GM19452 (cell line): ENCODE data around the gene AARS2.

Source experiments
- ATAC-seq: cut with Tn5 transposase; IDR thresholded peaks from one replicate; pipeline ENCODE4 v1.9.1; 2021; ENCODE audit not compliant: unreplicated experiment

The AARS2 gene

GRCh38 chr6:44301782-44302564 is 11.2 kb downstream of the AARS2 start:
- no peak for ATAC-seq

GRCh38 chr6:44301106-44301505 is 12.0 kb downstream of the AARS2 start:
- ATAC-seq, result no peak

- no peak for ATAC-seq
Observed at GRCh38 chr6:44300292-44300823, 12.8 kb downstream of the AARS2 start.

GRCh38 chr6:44298864-44299263 is 14.3 kb downstream of the AARS2 start:
- no peak for ATAC-seq

- ATAC-seq, result no peak
Observed at GRCh38 chr6:44298055-44298803, 14.9 kb downstream of the AARS2 start.

GRCh38 chr6:44297063-44298038 is 15.8 kb downstream of the AARS2 start:
- no peak for ATAC-seq

GRCh38 chr6:44294832-44295791 is 18.0 kb downstream of the AARS2 start:
- ATAC-seq, result no peak

- no peak for ATAC-seq
Observed at GRCh38 chr6:44292661-44293365, 20.3 kb downstream of the AARS2 start.

- ATAC-seq, result no peak
Observed at GRCh38 chr6:44291841-44292240, 21.3 kb downstream of the AARS2 start.

GRCh38 chr6:44289726-44290260 is 23.4 kb downstream of the AARS2 start:
- no peak for ATAC-seq

- ATAC-seq, result no peak
Observed at GRCh38 chr6:44286747-44287146, 26.4 kb downstream of the AARS2 start.

GRCh38 chr6:44286285-44286565 is 26.9 kb downstream of the AARS2 start:
- no peak for ATAC-seq

- no peak for ATAC-seq
Observed at GRCh38 chr6:44285552-44286284, 27.4 kb downstream of the AARS2 start.

GRCh38 chr6:44284867-44285266 is 28.3 kb downstream of the AARS2 start:
- no peak for ATAC-seq

- no peak for ATAC-seq
Observed at GRCh38 chr6:44284121-44284520, 29.0 kb downstream of the AARS2 start.

- ATAC-seq, result no peak
Observed at GRCh38 chr6:44278774-44279697, 34.1 kb downstream of the AARS2 start.

GRCh38 chr6:44278315-44278714 is 34.8 kb downstream of the AARS2 start:
- ATAC-seq, result no peak
